ENCODE data around the gene TOX3.
A peak's percentile ranks its signal among the peaks of the same experiment; 100 is the strongest.

Gene TOX3

DNA sequence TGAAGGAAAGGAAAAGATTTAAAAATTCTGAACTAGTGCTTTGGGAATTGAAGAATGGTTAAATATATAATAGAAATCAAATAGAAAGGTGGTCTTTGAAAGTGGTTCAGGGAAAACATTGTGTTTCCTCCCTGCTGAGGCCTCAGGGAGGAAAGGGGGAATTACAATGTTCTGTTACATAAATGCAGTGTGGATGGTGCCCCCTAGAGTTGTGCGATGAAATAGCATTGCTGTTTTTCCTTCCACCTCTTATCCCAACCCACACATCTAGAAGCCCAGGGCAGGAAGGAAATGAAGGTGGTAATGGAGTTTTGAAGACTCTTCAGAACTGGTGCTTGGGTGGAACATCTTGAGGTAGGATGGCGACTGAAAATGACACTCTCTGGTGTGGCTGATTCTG, 6.4 kb upstream of the TOX3 start:
- peak overlapping the region; percentile 99 for H3K27ac ChIP-seq
- TF ChIP-seq, protein P1, sequence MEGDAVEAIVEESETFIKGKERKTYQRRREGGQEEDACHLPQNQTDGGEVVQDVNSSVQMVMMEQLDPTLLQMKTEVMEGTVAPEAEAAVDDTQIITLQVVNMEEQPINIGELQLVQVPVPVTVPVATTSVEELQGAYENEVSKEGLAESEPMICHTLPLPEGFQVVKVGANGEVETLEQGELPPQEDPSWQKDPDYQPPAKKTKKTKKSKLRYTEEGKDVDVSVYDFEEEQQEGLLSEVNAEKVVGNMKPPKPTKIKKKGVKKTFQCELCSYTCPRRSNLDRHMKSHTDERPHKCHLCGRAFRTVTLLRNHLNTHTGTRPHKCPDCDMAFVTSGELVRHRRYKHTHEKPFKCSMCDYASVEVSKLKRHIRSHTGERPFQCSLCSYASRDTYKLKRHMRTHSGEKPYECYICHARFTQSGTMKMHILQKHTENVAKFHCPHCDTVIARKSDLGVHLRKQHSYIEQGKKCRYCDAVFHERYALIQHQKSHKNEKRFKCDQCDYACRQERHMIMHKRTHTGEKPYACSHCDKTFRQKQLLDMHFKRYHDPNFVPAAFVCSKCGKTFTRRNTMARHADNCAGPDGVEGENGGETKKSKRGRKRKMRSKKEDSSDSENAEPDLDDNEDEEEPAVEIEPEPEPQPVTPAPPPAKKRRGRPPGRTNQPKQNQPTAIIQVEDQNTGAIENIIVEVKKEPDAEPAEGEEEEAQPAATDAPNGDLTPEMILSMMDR (IDR thresholded peaks at IDR 0.05), result peak; percentile 77
- no peak for TF ChIP-seq ZFX (IDR thresholded peaks at IDR 0.05; ENCODE audit: borderline replicate concordance)

- H3K27ac ChIP-seq, result peak overlapping the region; percentile 99
- TF ChIP-seq ZFX (IDR thresholded peaks at IDR 0.05; ENCODE audit: borderline replicate concordance), result no peak
- TF ChIP-seq, protein P1 (IDR thresholded peaks at IDR 0.05), result no peak
Observed at GRCh38 chr16:52552643-52553042, 5.7 kb upstream of the TOX3 start.

GRCh38 chr16:52549011-52549692, 2.2 kb upstream of the TOX3 start:
- TF ChIP-seq, protein P1 (IDR thresholded peaks at IDR 0.05), result no peak
- TF ChIP-seq ZFX (IDR thresholded peaks at IDR 0.05; ENCODE audit: borderline replicate concordance), result no peak

DNA sequence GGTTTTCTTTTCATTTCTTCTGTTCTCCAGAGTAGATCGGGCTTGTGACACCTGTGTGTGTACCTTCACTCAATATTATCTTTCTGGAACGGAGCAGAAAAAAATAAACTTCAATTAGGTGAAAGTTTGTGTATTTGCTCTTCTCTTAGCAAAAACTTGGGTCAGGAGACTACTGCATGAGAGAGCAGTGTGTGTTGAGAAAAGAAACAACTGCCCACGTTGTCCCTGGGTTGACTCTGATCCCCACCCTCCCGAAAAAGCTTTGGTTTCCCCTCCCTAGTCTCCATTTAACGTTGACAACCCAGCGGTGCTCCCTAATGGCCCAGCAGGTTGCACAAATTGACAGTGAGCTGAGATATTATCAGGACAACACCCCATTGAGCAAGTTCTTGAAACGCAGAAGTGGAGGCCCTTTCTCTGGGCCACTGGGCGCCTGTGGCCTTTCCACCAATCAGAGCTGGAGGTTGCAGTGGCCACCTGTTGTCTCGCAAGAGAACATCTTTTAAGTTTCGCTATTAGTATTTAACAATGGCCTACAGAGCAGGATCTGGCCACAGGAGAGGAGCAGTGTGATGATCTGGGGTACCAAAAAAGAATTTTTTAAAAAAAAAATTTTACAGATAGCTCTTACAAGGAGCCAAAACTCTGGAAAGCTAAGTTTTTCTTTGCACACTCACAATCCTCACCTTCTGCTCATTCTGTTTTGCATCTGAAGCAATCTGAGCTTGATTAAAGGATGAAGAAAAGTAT, 1.5 kb upstream of the TOX3 start:
- TF ChIP-seq ZFX (IDR thresholded peaks at IDR 0.05; ENCODE audit: borderline replicate concordance), result no peak
- TF ChIP-seq, protein P1 (IDR thresholded peaks at IDR 0.05), result no peak
- peak overlapping the region; percentile 99 for H3K27ac ChIP-seq

More at GRCh38 chr16:52549011-52549692, 2.2 kb upstream of the TOX3 start:
- H3K27ac ChIP-seq, result peak overlapping the region; percentile 99

DNA sequence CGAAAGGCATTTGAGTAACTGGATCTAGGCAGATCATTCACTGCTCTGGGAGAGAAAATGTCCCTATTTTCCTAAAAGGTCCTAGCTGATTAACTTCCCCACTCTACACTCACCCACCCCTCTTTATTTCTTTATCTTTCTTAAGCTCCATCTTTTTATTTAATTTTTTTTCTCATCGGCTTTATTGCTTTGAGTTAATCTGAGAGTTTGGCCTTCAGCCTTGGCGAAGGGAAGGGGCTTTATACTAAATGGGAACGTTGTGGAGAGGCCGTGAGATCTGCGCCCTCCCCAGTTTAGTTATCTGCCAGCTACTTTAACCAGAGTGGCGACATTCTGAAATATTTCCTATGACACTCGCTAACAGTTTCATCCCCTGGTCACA, 882 bp upstream of the TOX3 start:
- H3K27ac ChIP-seq, result peak overlapping the region; percentile 99
- TF ChIP-seq, protein P1 (IDR thresholded peaks at IDR 0.05), result no peak
- TF ChIP-seq ZFX (IDR thresholded peaks at IDR 0.05; ENCODE audit: borderline replicate concordance), result no peak

GRCh38 chr16:52546291-52547003, 496 bp downstream of the TOX3 start:
- H3K27ac ChIP-seq, result peak overlapping the region; percentile 99
- TF ChIP-seq ZFX (IDR thresholded peaks at IDR 0.05; ENCODE audit: borderline replicate concordance), result no peak
- TF ChIP-seq, protein P1 (IDR thresholded peaks at IDR 0.05), result no peak
